Colonic mucosa (tissue), 4 donors: ENCODE results near the gene SEMA3D. TPM values are rescaled to one million over a fixed set of nuclear protein-coding genes. Genes with fewer than 3 reads are reported as not detected.

Source experiments
- DNase-seq: peaks from one replicate; pipeline ENCODE4 v3.0.0-alpha.2; 2020
- H3K27ac ChIP-seq: fragments of 200-600 bp; one replicate; pipeline ENCODE4 v1.8.0; 2021
- H3K27me3 ChIP-seq: fragments of 200-600 bp; one replicate; pipeline ENCODE4 v1.8.0; 2021
- H3K36me3 ChIP-seq: fragments of 200-600 bp; one replicate; pipeline ENCODE4 v1.8.0; 2021
- H3K4me1 ChIP-seq: fragments of 200-600 bp; one replicate; pipeline ENCODE4 v1.8.0; 2021; ENCODE audit warnings: mild to moderate bottlenecking
- H3K4me3 ChIP-seq: fragments of 200-600 bp; one replicate; pipeline ENCODE4 v1.8.0; 2021
- H3K9ac ChIP-seq, 2 donors: one replicate each; pipeline ENCODE4 v1.7.0; 2013; ENCODE audit warnings: control low read depth in 2 of 2, low read depth in 2 of 2, low read length in 2 of 2
- H3K9me3 ChIP-seq: fragments of 200-600 bp; one replicate; pipeline ENCODE4 v1.8.0; 2021
- intact Hi-C: fragments of 100-400 bp; cut with DNase I; formaldehyde crosslinking; loops from one replicate; pipeline ENCODE4 v1.14.1; 2022
- total RNA-seq, 2 donors: library from RNA; stranded (reverse); fragmentation: NEBNext Ultra II Directional in 1 of 2; extraction: Animal tissue kit (Norgen Biotek cat#: 25700) in 1 of 2; gene quantifications; one replicate each; pipeline ENCODE4 v1.2.1, GENCODE V29; 2021
- TF ChIP-seq, protein P1 (sequence below): fragments of 200-600 bp; IDR thresholded peaks from one replicate; pipeline ENCODE4 v1.8.0; 2022; ENCODE audit warnings: antibody characterized with exemption, mild to moderate bottlenecking
- donor health status: healthy.
- donor health status: DM: no; HTN: no; CAD: no.
- donor health status: DM: no; HTN: no; CAD: no.

Gene SEMA3D
- total RNA-seq, 2 donors from 2014 or later = 0.86 to 2.6 TPM

GRCh38 chr7:85220023-85220422 lies 33.2 kb upstream of the SEMA3D start:
- H3K36me3 ChIP-seq = no peaks in the 10 kb centered on the region
- H3K27ac ChIP-seq = no peak overlapping the region
- H3K4me3 ChIP-seq = no peak overlapping the region
- TF ChIP-seq, protein P1, sequence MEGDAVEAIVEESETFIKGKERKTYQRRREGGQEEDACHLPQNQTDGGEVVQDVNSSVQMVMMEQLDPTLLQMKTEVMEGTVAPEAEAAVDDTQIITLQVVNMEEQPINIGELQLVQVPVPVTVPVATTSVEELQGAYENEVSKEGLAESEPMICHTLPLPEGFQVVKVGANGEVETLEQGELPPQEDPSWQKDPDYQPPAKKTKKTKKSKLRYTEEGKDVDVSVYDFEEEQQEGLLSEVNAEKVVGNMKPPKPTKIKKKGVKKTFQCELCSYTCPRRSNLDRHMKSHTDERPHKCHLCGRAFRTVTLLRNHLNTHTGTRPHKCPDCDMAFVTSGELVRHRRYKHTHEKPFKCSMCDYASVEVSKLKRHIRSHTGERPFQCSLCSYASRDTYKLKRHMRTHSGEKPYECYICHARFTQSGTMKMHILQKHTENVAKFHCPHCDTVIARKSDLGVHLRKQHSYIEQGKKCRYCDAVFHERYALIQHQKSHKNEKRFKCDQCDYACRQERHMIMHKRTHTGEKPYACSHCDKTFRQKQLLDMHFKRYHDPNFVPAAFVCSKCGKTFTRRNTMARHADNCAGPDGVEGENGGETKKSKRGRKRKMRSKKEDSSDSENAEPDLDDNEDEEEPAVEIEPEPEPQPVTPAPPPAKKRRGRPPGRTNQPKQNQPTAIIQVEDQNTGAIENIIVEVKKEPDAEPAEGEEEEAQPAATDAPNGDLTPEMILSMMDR = no peak
- no peak for DNase-seq
- no peaks in the 10 kb centered on the region for H3K9me3 ChIP-seq
- no peaks in the 10 kb centered on the region for H3K4me1 ChIP-seq
- H3K9ac ChIP-seq = no peak overlapping the region
- no peaks in the 10 kb centered on the region for H3K27me3 ChIP-seq
- intact Hi-C loops = no loop called here

DNA sequence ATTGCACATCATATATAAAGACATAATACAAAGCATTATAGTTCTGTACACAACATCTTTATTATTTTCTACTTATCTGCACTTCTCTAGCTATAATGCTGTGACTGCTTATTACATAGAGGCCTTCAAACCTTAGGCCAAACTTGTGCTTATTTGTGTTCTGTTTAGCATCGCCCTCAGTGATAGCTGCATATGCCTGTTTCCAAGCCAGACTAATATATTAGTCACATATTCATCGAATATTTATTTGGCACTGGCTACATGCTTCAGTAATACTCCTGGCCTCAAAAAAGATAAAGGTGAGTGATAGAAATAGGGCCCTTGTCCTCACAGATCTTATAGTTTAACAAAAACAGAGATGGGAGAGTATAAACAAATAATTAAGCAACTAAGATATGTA lies 30.2 kb upstream of the SEMA3D start:
- no peak overlapping the region for H3K4me3 ChIP-seq
- H3K9ac ChIP-seq = no peak overlapping the region
- intact Hi-C loops = no loop called here
- H3K36me3 ChIP-seq = no peaks in the 10 kb centered on the region
- TF ChIP-seq, protein P1 = no peak
- no peak for DNase-seq
- H3K9me3 ChIP-seq = no peaks in the 10 kb centered on the region
- H3K27me3 ChIP-seq = no peaks in the 10 kb centered on the region
- H3K27ac ChIP-seq = no peak overlapping the region
- H3K4me1 ChIP-seq = no peaks in the 10 kb centered on the region

GRCh38 chr7:85215098-85215497 lies 28.2 kb upstream of the SEMA3D start:
- Histone ChIP-seq H3K9ac (no peak overlapping the region), H3K27ac (no peak overlapping the region), H3K4me3 (no peak overlapping the region), H3K27me3 (no peaks in the 10 kb centered on the region), H3K9me3 (no peaks in the 10 kb centered on the region), H3K4me1 (no peaks in the 10 kb centered on the region), H3K36me3 (no peaks in the 10 kb centered on the region)
- TF ChIP-seq, protein P1 = no peak
- no peak for DNase-seq
- intact Hi-C loops = no loop called here

- H3K4me1 ChIP-seq = no peaks in the 10 kb centered on the region
- no peak overlapping the region for H3K9ac ChIP-seq
- H3K4me3 ChIP-seq = no peak overlapping the region
- H3K27me3 ChIP-seq = no peaks in the 10 kb centered on the region
- H3K36me3 ChIP-seq = no peaks in the 10 kb centered on the region
- intact Hi-C loops = no loop called here
- DNase-seq = no peak
- TF ChIP-seq, protein P1 = no peak
- H3K9me3 ChIP-seq = no peaks in the 10 kb centered on the region
- H3K27ac ChIP-seq = no peak overlapping the region
Measured at GRCh38 chr7:85213500-85213899, 26.6 kb upstream of the SEMA3D start.

DNA sequence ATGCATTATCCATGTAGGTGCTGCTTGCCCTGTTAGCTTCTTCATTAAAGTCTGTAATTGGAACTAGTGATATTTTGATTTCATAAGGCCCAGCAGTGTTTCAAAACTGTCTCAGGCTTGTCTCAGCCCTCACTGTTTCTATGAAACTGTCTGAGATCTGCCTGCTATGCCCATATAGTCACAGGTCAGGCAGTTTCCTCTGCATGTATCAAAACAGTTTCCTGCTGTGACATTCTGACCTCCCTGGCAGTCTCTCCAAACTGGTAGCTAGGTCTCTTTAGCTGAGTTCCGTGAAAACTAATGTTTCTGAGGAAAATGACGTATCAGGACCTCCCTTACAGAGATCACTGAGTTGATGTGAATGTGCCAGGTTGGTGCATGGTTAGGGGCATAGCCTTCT lies 18.9 kb upstream of the SEMA3D start:
- Histone ChIP-seq H3K9ac (no peak overlapping the region), H3K27me3 (no peaks in the 10 kb centered on the region), H3K36me3 (no peaks in the 10 kb centered on the region), H3K27ac (no peak overlapping the region), H3K4me3 (no peak overlapping the region), H3K4me1 (no peaks in the 10 kb centered on the region), H3K9me3 (no peaks in the 10 kb centered on the region)
- intact Hi-C loops = no loop called here
- DNase-seq = no peak
- TF ChIP-seq, protein P1 = no peak

GRCh38 chr7:85204496-85204895 lies 17.6 kb upstream of the SEMA3D start:
- TF ChIP-seq, protein P1 = no peak
- no peak for DNase-seq
- H3K4me1 ChIP-seq = no peaks in the 10 kb centered on the region
- intact Hi-C loops = no loop called here
- H3K36me3 ChIP-seq = no peaks in the 10 kb centered on the region
- H3K9ac ChIP-seq = no peak overlapping the region
- no peaks in the 10 kb centered on the region for H3K9me3 ChIP-seq
- no peak overlapping the region for H3K27ac ChIP-seq
- no peaks in the 10 kb centered on the region for H3K27me3 ChIP-seq
- H3K4me3 ChIP-seq = no peak overlapping the region
